HG03060 (cell line): ENCODE measurements around the gene SLC30A4.
"Not testable (repeated sequence)": the region's sequence is repeated elsewhere in the genome, so short reads cannot be mapped to it uniquely, and the experiment has no call there.

ENCODE experiments used
- ATAC-seq: cut with Tn5 transposase; IDR thresholded peaks from one replicate; pipeline ENCODE4 v1.9.1; 2021; ENCODE audit warnings: low read depth, moderate number of reproducible peaks; ENCODE audit not compliant: unreplicated experiment

The SLC30A4 gene

DNA sequence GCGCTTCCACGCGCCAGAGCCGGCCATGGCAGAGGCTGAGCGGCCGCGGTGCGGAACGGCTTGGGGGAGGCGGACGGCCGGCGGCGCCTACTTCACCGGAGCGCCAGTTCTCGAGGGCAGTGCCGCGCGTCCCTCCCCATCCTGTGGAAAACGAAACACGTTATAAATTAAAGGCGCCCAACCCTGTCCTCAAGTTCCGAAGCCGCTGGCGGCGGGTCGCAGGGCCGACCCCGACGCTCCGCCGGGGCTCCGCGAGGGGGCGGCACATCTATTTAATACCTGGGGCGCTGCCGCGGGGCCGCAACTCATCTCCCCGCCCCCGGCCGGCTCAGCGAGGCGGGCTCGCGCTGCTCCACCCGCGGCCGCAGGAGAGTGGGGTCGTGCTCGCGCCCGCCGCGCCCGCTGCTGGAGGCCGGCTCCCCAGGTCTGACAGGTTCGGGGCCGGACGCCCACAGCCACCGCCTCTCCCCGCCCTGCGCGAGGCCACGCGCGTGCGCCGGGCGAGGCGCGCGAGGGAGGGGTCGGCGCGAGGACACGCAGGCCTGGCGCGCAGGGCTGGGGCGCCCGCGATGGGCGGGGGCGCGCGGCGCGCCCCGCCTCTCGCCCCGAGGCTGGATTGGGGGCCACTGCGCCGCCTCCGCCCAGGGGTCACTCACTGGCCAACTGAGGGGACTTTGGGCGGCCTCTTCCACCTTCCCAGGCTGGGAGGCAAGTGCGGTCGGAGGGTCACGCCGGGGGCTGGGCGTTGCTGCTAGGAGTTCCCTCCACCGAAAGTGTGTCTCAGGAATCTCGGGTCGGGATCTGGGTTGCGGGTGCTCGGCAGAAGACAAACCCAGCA is at the start of gene SLC30A4:
Gene SLC30A4 (minus strand): TSS at position 428 of the 838 bp plus-strand sequence. CDS start 401 bp downstream, at position 27.
- no peak for ATAC-seq

DNA sequence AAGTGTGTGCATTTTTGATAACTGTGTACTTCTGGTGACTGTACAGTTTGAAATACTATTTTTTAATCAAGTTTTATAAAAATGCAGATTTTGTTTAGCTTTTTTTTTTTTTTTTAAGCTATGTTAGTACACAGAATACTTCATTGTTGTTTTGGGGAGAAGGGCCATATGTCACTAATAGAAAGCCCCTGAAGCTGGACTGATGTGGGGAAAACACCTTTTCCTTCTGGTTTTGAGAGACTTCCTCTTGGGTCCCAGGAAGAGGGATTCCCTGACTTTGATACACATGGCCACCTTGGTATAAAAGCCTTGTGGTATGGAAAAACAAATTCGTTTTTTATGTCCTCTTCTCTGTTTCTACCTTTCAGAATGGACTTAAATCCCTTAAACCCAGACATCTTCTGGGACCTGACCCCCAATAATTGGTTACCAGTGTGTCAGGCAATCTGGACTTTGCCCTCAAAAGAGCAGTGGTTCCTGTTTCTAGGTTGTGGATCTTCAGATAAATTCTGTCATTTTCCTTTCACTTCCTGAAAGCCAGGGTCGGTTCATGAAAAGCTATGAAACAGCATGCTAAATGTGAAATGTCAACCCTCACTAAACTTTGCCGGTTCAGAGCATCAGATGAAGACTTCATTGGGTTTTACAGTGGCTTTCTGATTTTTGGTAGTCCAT is 33.5 kb upstream of the SLC30A4 start:
- no peak for ATAC-seq

DNA sequence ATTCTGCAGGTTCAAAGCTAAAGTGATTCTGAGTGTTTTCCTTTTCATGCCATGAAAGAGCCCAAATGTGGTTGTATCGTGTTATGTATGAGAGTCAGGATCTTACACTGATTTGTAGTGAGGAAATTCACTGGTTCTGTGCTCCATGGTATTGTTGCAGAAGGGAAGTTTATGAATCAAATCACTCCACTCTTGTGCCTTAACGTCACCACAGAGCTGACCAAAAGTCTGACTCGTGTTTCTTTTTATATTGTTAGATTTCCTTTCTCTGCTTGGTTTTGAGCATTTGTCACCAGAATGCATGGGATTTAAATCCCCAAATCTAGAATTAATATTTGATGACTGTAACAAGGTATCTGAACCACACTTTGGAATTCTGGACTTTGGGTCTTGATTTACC is 29.1 kb upstream of the SLC30A4 start:
- no peak for ATAC-seq

GRCh38 chr15:45550436-45550835 is 27.9 kb upstream of the SLC30A4 start:
- no peak for ATAC-seq

- no peak for ATAC-seq
Observed at GRCh38 chr15:45549541-45550220, 27.1 kb upstream of the SLC30A4 start.

- no peak for ATAC-seq
Observed at GRCh38 chr15:45548753-45549520, 26.4 kb upstream of the SLC30A4 start.

DNA sequence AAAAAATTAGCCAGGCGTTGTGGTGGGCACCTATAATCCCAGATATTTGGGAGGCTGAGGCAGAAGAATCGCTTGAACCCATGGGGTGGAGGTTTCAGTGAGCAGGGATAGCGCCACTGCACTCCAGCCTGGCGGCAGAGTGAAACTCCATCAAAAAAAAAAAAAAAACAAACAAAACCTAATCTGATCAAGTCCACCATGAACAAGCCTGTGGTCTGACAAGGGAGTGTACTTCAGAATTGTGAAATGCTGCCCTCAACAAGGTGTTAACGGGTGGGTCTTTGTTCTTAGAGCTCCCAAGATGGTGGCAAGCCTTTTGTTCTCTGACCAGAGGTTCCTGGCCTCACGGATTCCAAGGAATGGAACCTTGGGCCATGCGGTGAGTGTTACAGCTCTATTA is 24.2 kb upstream of the SLC30A4 start:
- no peak for ATAC-seq

DNA sequence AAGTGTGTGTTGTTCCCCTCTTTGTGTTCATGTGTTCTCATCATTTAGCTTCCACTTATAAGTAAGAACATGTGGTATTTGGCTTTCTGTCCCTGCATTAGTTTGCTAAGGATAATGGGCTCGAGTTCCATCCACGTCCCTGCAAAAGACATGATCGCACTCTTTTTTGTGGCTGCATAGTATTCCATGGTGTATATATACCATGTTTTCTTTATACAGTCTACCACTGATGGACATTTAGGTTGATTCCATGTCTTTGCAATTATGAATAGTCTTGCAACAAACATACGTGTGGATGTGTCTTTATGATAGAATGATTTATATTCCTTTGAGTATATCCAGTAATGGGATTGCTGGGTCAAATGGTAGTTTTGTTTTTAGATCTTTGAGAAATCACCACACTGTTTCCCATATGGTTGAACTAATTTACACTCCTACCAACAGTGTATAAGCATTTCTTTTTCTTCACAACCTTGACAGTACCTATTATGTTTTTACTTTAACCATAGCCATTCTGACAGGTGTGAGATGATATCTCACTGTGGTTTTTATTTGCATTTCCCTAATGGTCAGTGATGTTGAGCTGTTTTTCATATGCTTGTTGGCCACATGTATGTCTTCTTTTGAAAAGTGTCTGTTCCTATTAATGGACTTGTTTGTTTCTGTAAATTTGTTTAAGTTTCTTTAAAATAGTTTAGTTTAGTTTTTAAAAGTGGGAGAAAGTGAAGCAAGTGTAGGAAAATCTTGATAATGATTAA is 21.9 kb upstream of the SLC30A4 start:
- no peak for ATAC-seq

DNA sequence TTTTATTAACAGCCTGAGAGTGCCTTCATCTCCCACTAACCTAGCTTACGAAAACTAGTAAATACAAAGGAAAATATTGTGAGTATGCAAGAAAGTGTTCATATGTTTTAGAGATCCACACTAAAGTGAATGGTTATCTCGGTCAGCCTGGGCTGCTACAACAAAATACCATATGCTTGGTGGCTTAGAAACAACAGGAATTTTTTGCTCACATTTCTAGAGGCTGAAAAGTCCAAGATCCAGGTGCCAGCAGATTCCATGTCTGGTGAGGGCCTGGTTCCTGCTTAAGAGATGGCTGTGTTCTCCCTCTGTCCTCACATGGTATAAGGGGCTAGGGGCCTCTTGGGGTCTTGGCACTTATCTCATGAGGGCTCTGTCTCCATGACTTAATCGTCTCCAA is 20.5 kb upstream of the SLC30A4 start:
- no peak for ATAC-seq

- ATAC-seq: no peak
Observed at GRCh38 chr15:45540531-45540930, 18.0 kb upstream of the SLC30A4 start.

DNA sequence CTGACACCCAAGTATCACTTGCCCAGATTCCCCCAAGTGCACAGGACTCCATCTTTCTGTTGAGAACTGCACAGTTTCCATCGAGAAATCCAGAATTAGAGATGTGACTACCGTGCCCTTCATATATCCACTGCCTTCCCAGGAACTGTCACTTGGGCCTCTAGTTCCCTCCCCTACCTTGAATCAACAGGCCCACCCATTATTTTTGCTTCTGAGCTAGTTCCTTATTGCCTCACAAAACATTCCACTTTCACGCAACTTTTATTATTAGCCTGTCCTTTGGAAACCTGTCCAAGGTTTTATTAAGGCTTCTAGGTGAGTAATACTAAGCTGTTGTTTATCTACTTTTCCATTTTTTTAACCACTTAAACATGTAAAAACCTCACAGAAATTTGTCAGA is 17.1 kb upstream of the SLC30A4 start:
- no peak for ATAC-seq

DNA sequence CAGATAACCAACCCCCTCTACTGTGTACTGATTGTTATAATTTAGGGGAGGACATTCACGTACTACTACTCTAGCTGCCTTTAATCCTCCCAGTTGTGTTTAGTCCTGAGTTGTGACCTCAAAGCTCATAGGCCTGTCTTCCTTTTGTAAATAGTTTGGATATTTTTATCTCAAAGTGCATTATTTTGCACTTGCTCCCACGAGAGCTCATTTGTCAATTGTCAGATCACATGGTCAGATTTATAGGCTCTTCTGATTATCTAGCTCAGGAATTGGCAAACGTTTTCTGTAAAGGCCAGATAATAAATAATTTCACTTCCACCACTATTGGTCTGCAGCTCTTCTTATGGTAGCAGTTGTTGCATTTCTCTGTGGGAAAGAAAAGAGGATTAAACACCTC is 14.4 kb upstream of the SLC30A4 start:
- no peak for ATAC-seq

- no peak for ATAC-seq
Observed at GRCh38 chr15:45535486-45536042, 13.0 kb upstream of the SLC30A4 start.

DNA sequence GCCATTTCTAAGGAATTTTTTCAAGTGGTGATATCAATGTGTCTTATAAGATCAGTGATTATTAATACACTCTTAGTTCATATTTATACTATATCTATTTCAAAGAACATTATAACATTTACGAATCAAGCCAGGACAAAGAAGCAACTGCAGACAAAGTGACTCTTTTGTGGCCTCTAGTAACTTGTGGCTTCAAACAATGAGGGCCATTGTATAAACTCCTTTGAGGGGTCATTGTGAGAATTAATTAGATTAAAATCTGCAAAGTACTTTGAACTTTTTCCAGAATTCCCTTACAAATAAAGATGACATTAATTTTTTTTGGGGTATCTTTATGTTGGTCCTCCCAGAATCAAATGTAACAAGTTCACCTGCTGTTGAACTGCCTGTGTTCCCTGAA is 12.3 kb upstream of the SLC30A4 start:
- no peak for ATAC-seq

DNA sequence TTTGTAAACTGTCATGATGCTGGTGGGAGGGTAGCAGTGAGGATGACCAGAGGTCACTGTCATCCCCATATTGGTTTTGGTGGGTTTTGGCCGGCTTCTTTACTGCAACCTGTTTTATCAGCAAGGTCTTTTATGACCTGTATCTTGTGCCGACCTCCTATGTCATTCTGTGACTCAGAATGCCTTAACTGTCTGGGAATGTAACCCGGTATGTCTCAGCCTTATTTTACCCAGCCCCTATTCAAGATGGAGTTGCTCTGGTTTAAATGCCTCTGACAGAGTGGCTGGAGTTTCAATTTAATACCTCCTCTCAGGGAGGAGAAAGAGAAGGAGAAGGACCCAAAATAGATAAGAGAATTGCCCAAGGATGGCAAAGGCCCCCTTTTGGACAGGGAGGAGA is 10.3 kb upstream of the SLC30A4 start:
- ATAC-seq: not testable (repeated sequence)

- ATAC-seq: no peak
Observed at GRCh38 chr15:45529613-45530012, 7.1 kb upstream of the SLC30A4 start.

DNA sequence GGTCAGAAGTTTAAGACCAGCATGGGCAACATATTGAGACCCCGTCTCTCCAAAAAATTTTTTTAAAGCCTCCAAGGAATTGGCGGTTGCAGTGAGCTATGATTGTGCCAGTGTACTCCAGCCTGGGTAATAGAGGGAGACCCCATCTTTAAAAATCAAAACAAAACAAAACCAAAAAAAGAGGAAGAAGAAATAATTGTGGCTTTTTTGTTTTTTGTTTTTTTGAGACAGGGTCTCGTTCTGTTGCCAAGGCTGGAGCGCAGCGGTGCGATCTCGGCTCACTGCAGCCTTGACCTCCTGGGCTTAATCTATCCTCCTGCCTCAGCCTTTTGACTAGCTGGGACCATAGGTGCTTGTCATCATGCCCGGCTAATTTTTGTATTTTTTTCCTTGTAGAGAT is 4.5 kb upstream of the SLC30A4 start:
- ATAC-seq: no peak

DNA sequence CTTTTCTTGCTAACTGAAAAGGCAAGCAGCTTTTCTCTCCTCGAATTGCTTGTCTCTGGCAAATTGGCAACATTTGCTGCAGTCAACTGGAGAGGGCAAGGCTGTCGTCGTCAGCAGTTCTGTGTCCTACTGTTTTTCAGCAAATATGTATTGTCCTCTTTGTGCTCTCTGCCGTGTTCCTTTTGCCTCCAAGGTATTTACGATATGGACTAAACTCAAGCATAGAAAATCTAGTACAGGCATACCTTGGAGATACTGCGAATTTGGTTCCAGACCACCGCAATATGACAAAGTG is 558 bp upstream of the SLC30A4 start:
- ATAC-seq: no peak

DNA sequence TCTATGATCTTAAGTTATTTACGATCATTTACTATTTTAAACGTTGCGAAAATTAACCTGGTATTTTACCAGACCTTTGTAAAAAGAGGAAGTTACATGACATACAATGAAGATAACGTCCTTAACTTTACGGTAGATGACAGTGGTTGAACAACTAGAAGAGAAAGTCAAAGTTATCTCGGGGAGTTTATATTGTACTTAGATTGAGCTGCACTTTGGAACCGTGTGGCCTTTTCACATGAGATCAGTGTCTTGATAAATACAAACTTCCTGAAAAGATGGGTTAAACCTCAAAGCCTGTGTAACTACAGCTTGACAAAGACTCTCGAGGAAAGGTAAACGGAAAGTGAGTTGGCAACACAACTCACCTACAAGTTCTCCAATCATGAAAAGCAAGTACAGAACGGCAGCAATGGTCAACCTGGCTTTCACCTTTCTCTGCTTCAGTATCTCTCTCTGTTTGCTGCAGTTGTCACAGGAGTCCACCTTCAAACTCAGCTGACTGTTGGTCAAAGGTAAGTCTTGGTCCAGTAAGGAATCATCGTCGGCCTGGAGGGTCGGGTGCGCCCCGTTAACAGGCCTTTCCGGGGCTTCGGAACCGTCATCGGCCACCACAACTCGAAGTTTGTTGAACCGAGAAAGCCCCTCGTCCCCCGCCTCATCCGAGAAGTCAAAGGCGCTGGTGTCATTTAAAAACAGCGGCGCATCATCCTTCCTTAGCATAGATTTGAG is 793 bp downstream of the SLC30A4 start:
- ATAC-seq: no peak
